HG03442 (cell line): ENCODE results near the gene ADCY5.

Experiments
- ATAC-seq: cut with Tn5 transposase; IDR thresholded peaks from one replicate; pipeline ENCODE4 v1.9.1; 2021; ENCODE audit warnings: mild to moderate bottlenecking, moderate library complexity; ENCODE audit not compliant: unreplicated experiment

Gene ADCY5

GRCh38 chr3:123292321-123293310 lies 156.3 kb downstream of the ADCY5 start:
- no peak for ATAC-seq

GRCh38 chr3:123291404-123291803 lies 157.5 kb downstream of the ADCY5 start:
- no peak for ATAC-seq

- ATAC-seq = no peak
These were observed 157.9 kb downstream of the ADCY5 start for GRCh38 chr3:123290962-123291361.

GRCh38 chr3:123290107-123290930 lies 158.6 kb downstream of the ADCY5 start:
- no peak for ATAC-seq

- ATAC-seq = no peak
These were observed 159.3 kb downstream of the ADCY5 start for GRCh38 chr3:123289391-123290106.

- no peak for ATAC-seq
These were observed 161.0 kb downstream of the ADCY5 start for GRCh38 chr3:123287962-123288302.

- no peak for ATAC-seq
These were observed 161.6 kb downstream of the ADCY5 start for GRCh38 chr3:123287051-123287961.

- no peak for ATAC-seq
These were observed 162.4 kb downstream of the ADCY5 start for GRCh38 chr3:123286308-123287023.

- no peak for ATAC-seq
These were observed 163.0 kb downstream of the ADCY5 start for GRCh38 chr3:123285931-123286307.

GRCh38 chr3:123285479-123285878 lies 163.4 kb downstream of the ADCY5 start:
- no peak for ATAC-seq

GRCh38 chr3:123285066-123285465 lies 163.8 kb downstream of the ADCY5 start:
- no peak for ATAC-seq

GRCh38 chr3:123284399-123285010 lies 164.4 kb downstream of the ADCY5 start:
- no peak for ATAC-seq

GRCh38 chr3:123283657-123284398 lies 165.1 kb downstream of the ADCY5 start:
- ATAC-seq = no peak

- no peak for ATAC-seq
These were observed 165.8 kb downstream of the ADCY5 start for GRCh38 chr3:123283074-123283473.

- no peak for ATAC-seq
These were observed 166.4 kb downstream of the ADCY5 start for GRCh38 chr3:123282461-123282860.

GRCh38 chr3:123281929-123282328 lies 167.0 kb downstream of the ADCY5 start:
- no peak for ATAC-seq

- ATAC-seq = no peak
These were observed 167.5 kb downstream of the ADCY5 start for GRCh38 chr3:123281406-123281805.

GRCh38 chr3:123279121-123279520 lies 169.8 kb downstream of the ADCY5 start:
- ATAC-seq = no peak
